ENCODE results near the gene NFIX. TPM values are rescaled to one million over a fixed set of nuclear protein-coding genes. Genes with fewer than 3 reads are reported as not detected.
A peak's percentile ranks its signal among the peaks of the same experiment; 100 is the strongest.
"Not testable (repeated sequence)": the region's sequence is repeated elsewhere in the genome, so short reads cannot be mapped to it uniquely, and the experiment has no call there.

NFIX gene
- total and polyA plus RNA-seq, 2 experiments from 2014 or later = 0.06 to 0.14 TPM

DNA sequence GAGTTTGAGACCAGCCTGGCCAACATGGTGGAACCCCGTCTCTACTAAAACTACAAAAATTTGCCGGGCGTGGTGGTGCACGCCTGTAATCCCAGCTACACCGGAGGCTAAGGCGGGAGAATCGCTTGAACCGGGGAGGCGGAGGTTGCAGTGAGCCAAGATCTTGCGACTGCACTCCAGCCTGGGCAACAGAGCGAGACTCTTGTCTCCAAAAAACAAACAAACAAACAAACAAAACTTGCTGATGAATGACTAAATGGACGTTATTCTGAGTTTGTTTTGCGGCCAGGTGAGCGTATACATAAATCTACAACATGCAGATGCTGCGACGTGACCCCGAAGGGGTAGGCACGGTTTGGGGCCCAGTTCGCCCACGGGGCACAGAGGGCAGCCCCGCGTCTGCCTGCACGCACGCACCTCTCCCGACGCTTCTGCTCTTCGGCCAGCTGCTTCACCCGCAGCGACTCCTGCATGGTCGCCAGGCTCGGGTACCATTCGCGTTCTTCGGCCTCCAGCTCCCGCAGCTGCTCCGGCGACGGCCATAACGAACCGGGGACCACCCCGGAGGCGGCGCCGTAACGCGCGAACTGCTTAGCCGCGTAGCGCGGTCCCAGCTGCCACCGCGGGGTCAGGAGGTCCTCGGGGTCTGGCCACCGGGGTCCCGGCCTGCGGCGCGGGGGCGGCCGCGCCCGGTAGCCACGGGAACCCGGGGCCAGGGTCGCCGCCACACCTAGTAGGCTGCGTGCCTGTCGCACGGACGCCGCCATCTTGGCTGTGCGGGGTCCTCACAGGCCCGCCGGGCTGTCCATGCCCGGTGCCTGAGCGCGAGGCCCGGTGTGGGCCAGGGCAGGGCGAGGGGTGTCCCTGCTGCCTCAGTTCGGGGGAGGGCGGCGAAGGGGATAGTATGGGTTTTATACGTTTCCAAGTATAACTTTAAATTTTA lies 38.6 kb upstream of the NFIX start, which contains the start of gene GADD45GIP1:
Gene GADD45GIP1, minus strand, starts transcription at position 778 of the 943 bp plus-strand sequence. Its CDS starts 11 bp downstream, at position 767.
- peak; percentile 87 for DNase-seq (ENCODE audit: low spot score)
- peak within 1 kb of the TSS; percentile 89 for H3K4me3 ChIP-seq
- peaks cover 12% of the 10 kb centered on the region; the same call in 1 of the 2 replicates for H4K20me1 ChIP-seq (replicated peaks; ENCODE audit: insufficient read depth)
- H3K4me2 ChIP-seq = peak within 1 kb of the TSS; percentile 91
- H3K9me2 ChIP-seq (ENCODE audit: insufficient read depth) = no peaks in the 10 kb centered on the region
- peaks cover 5% of the 10 kb centered on the region; the same call in 1 of the 2 replicates for H3K36me3 ChIP-seq (ENCODE audit: insufficient read depth)
- Mint-ChIP-seq H3K27ac (peak within 1 kb of the TSS; percentile 94), H3K4me1 (peaks cover 29% of the 10 kb centered on the region), H3K4me3 (peak within 1 kb of the TSS; percentile 93), H3K27me3 (ENCODE audit: insufficient read depth, low read depth, poor library complexity) (peaks cover 18% of the 10 kb centered on the region), H3K9me3 (no peaks in the 10 kb centered on the region; the same call in 1 of the 3 replicates), H3K36me3 (ENCODE audit: low read depth) (peaks cover 39% of the 10 kb centered on the region)
- H3K4me1 ChIP-seq (ENCODE audit: insufficient read depth) = peaks cover 16% of the 10 kb centered on the region
- H2AFZ ChIP-seq = peak within 1 kb of the TSS; percentile 82
- ATAC-seq = peak; percentile 94
- no peaks in the 10 kb centered on the region for H3K27me3 ChIP-seq (ENCODE audit: insufficient read depth)
- peaks cover 34% of the 10 kb centered on the region for H3F3A ChIP-seq (replicated peaks; ENCODE audit: low read depth)
- TF ChIP-seq, protein P1, sequence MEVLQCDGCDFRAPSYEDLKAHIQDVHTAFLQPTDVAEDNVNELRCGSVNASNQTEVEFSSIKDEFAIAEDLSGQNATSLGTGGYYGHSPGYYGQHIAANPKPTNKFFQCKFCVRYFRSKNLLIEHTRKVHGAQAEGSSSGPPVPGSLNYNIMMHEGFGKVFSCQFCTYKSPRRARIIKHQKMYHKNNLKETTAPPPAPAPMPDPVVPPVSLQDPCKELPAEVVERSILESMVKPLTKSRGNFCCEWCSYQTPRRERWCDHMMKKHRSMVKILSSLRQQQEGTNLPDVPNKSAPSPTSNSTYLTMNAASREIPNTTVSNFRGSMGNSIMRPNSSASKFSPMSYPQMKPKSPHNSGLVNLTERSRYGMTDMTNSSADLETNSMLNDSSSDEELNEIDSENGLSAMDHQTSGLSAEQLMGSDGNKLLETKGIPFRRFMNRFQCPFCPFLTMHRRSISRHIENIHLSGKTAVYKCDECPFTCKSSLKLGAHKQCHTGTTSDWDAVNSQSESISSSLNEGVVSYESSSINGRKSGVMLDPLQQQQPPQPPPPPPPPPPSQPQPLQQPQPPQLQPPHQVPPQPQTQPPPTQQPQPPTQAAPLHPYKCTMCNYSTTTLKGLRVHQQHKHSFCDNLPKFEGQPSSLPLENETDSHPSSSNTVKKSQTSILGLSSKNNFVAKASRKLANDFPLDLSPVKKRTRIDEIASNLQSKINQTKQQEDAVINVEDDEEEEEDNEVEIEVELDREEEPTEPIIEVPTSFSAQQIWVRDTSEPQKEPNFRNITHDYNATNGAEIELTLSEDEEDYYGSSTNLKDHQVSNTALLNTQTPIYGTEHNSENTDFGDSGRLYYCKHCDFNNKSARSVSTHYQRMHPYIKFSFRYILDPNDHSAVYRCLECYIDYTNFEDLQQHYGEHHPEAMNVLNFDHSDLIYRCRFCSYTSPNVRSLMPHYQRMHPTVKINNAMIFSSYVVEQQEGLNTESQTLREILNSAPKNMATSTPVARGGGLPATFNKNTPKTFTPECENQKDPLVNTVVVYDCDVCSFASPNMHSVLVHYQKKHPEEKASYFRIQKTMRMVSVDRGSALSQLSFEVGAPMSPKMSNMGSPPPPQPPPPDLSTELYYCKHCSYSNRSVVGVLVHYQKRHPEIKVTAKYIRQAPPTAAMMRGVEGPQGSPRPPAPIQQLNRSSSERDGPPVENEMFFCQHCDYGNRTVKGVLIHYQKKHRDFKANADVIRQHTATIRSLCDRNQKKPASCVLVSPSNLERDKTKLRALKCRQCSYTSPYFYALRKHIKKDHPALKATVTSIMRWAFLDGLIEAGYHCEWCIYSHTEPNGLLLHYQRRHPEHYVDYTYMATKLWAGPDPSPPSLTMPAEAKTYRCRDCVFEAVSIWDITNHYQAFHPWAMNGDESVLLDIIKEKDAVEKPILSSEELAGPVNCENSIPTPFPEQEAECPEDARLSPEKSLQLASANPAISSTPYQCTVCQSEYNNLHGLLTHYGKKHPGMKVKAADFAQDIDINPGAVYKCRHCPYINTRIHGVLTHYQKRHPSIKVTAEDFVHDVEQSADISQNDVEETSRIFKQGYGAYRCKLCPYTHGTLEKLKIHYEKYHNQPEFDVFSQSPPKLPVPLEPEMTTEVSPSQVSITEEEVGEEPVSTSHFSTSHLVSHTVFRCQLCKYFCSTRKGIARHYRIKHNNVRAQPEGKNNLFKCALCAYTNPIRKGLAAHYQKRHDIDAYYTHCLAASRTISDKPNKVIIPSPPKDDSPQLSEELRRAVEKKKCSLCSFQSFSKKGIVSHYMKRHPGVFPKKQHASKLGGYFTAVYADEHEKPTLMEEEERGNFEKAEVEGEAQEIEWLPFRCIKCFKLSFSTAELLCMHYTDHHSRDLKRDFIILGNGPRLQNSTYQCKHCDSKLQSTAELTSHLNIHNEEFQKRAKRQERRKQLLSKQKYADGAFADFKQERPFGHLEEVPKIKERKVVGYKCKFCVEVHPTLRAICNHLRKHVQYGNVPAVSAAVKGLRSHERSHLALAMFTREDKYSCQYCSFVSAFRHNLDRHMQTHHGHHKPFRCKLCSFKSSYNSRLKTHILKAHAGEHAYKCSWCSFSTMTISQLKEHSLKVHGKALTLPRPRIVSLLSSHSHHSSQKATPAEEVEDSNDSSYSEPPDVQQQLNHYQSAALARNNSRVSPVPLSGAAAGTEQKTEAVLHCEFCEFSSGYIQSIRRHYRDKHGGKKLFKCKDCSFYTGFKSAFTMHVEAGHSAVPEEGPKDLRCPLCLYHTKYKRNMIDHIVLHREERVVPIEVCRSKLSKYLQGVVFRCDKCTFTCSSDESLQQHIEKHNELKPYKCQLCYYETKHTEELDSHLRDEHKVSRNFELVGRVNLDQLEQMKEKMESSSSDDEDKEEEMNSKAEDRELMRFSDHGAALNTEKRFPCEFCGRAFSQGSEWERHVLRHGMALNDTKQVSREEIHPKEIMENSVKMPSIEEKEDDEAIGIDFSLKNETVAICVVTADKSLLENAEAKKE (CRISPR knock-in tag; IDR thresholded peaks at IDR 0.05) = no peak
- TF ChIP-seq EZH2 (IDR thresholded peaks at IDR 0.05; ENCODE audit: low read depth, unreplicated experiment) (no peak), ZNF331 (CRISPR knock-in tag; IDR thresholded peaks at IDR 0.05; ENCODE audit: low read depth) (no peak), ZNF114 (CRISPR knock-in tag; IDR thresholded peaks at IDR 0.05) (no peak), POLR2AphosphoS5 (IDR thresholded peaks at IDR 0.05; ENCODE audit: low read depth) (peak; percentile 85)
- TF ChIP-seq, protein P2, sequence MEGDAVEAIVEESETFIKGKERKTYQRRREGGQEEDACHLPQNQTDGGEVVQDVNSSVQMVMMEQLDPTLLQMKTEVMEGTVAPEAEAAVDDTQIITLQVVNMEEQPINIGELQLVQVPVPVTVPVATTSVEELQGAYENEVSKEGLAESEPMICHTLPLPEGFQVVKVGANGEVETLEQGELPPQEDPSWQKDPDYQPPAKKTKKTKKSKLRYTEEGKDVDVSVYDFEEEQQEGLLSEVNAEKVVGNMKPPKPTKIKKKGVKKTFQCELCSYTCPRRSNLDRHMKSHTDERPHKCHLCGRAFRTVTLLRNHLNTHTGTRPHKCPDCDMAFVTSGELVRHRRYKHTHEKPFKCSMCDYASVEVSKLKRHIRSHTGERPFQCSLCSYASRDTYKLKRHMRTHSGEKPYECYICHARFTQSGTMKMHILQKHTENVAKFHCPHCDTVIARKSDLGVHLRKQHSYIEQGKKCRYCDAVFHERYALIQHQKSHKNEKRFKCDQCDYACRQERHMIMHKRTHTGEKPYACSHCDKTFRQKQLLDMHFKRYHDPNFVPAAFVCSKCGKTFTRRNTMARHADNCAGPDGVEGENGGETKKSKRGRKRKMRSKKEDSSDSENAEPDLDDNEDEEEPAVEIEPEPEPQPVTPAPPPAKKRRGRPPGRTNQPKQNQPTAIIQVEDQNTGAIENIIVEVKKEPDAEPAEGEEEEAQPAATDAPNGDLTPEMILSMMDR (conservative IDR thresholded peaks at IDR 0.05; ENCODE audit: low read depth in 2 of 2) = no peak
- peaks cover 33% of the 10 kb centered on the region for H3K79me2 ChIP-seq (replicated peaks; ENCODE audit: insufficient read depth)
- H3K27ac ChIP-seq (ENCODE audit: low read depth) = peak within 1 kb of the TSS; percentile 84

DNA sequence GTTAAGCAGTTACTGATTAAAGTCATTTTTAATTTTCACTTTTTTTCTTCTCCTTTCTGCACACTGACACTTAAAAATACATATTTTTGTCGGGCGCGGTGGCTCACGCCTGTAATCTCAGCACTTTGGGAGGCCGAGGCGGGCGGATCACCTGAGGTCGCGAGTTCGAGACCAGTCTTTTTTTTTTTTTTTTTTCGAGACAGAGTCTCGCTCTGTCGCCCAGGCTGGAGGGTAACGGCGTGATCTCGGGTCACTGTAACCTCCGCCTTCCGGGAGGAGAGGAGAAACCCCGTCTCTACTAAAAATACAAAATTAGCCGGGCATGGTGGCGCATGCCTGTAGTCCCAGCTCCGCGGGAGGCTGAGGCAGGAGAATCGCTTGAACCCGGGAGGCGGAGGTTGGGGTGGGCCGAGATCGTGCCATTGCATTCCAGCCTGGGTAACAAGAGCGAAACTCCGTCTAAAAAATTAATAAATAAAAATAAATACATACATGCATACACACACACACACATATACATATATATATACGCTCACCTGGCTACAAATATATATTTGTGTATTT lies 37.8 kb upstream of the NFIX start:
- H3K27ac ChIP-seq (ENCODE audit: low read depth) = peak overlapping the region; percentile 84
- not testable (repeated sequence) for H3K27me3 ChIP-seq (ENCODE audit: insufficient read depth); H3K9me2 ChIP-seq (ENCODE audit: insufficient read depth); DNase-seq (ENCODE audit: low spot score); H3K36me3 ChIP-seq (ENCODE audit: insufficient read depth); ATAC-seq; H3K9me3 Mint-ChIP-seq
- peak overlapping the region; percentile 89 for H3K4me3 ChIP-seq
- peak overlapping the region; percentile 82 for H2AFZ ChIP-seq
- Mint-ChIP-seq H3K4me3 (peak overlapping the region; percentile 78), H3K4me1 (peaks cover 28% of the 10 kb centered on the region), H3K27ac (peak overlapping the region; percentile 94), H3K36me3 (ENCODE audit: low read depth) (peaks cover 32% of the 10 kb centered on the region), H3K27me3 (ENCODE audit: insufficient read depth, low read depth, poor library complexity) (peaks cover 18% of the 10 kb centered on the region)
- peak overlapping the region; percentile 91 for H3K4me2 ChIP-seq
- H3K79me2 ChIP-seq (replicated peaks; ENCODE audit: insufficient read depth) = peaks cover 33% of the 10 kb centered on the region
- peaks cover 12% of the 10 kb centered on the region; the same call in 1 of the 2 replicates for H4K20me1 ChIP-seq (replicated peaks; ENCODE audit: insufficient read depth)
- peaks cover 29% of the 10 kb centered on the region for H3F3A ChIP-seq (replicated peaks; ENCODE audit: low read depth)
- peaks cover 11% of the 10 kb centered on the region for H3K4me1 ChIP-seq (ENCODE audit: insufficient read depth)

All from GM23338 (cell line).